Natural killer cell treated with Interleukin-12 subunit alpha and Interleukin-12 subunit beta and Interleukin-15 and Interleukin-18, amount 100 ng/mL, for 72 hours (primary cell): ENCODE measurements around the gene TRPM8. TPM values are rescaled to one million over a fixed set of nuclear protein-coding genes. Genes with fewer than 3 reads are reported as not detected.
A peak's percentile ranks its signal among the peaks of the same experiment; 100 is the strongest.

Experiments used
- ATAC-seq, 2 donors: fragments of 150-1000 bp; cut with Tn5 transposase in 1 of 2; sonication (Bioruptor Pico), chemical (Tn5 transposase) in 1 of 2; 2 replicates each; pipeline ENCODE4 v1.10.0; 2021
- DNase-seq: peaks from one replicate; pipeline ENCODE4 v3.0.0; 2022; ENCODE audit warnings: low spot score
- H3K27ac Mint-ChIP-seq, 2 donors: 1 replicate in 1 of 2; 2 replicates in 1 of 2; pipeline ENCODE4 v1.8.0; 2022; ENCODE audit warnings: mixed read lengths in 2 of 2, mild to moderate bottlenecking in 1 of 2, moderate library complexity in 1 of 2
- H3K27me3 Mint-ChIP-seq, 2 donors: 1 replicate in 1 of 2; 2 replicates in 1 of 2; pipeline ENCODE4 v1.8.0; 2022; ENCODE audit warnings: mixed read lengths in 2 of 2
- H3K36me3 Mint-ChIP-seq: one replicate; pipeline ENCODE4 v1.8.0; 2022; ENCODE audit warnings: mixed read lengths
- H3K4me1 Mint-ChIP-seq, 2 donors: 1 replicate in 1 of 2; 2 replicates in 1 of 2; pipeline ENCODE4 v1.8.0; 2022; ENCODE audit warnings: low read depth in 2 of 2, mixed read lengths in 2 of 2, mild to moderate bottlenecking in 1 of 2
- H3K4me3 Mint-ChIP-seq: one replicate; pipeline ENCODE4 v1.8.0; 2022; ENCODE audit warnings: mixed read lengths
- H3K9me3 Mint-ChIP-seq: 2 replicates; pipeline ENCODE4 v1.8.0; 2022; ENCODE audit warnings: mixed read lengths
- total RNA-seq, 2 donors: library from RNA; stranded (reverse); gene quantifications; one replicate each; pipeline ENCODE4 v1.2.3, GENCODE V29; 2022

The TRPM8 gene
- total RNA-seq, 2 donors from 2014 or later: not detected

DNA sequence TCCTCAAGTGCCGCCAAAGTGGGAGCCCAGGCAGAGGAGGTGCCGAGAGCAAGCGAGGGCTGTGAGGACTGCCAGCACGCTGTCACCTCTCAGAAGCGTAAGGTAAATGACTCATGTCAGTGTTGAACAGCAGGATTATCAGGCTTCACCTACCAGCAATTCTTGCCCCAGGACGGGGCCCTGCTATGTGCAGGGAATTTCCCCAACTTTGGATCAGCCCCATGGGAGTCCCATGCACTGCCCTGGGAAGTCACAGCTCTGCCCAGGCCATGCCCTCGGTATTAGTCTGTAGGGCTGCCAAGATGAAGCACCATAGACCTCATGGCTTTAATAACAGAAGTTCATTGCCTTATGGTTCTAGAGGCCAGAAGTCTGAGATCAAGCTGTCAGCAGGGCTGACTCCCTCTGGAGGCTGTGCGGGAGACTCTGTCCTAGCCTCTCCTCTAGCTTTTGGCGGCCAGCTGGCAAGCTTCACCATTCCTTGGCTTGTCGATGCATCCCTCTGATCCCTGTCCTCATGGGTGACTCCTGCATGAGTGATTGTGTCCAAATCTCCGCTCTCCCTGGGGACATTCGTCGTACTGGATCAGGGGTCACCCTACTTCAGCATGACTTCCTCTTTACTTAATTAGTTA is 55.9 kb downstream of the TRPM8 start:
- H3K4me1 Mint-ChIP-seq: peaks cover 22 to 23% of the 10 kb centered on the region in 2 donors

GRCh38 chr2:233973786-233974185 is 56.6 kb downstream of the TRPM8 start:
- H3K4me3 Mint-ChIP-seq: no peak overlapping the region
- no peak for ATAC-seq
- peaks cover 30% of the 10 kb centered on the region in 2 donors for H3K4me1 Mint-ChIP-seq
- DNase-seq: no peak
- no peaks in the 10 kb centered on the region for H3K9me3 Mint-ChIP-seq
- H3K27ac Mint-ChIP-seq: no peak overlapping the region
- peaks cover 15 to 17% of the 10 kb centered on the region in 2 donors for H3K27me3 Mint-ChIP-seq
- no peaks in the 10 kb centered on the region for H3K36me3 Mint-ChIP-seq

More for the DNA sequence above, 55.9 kb downstream of the TRPM8 start:
- Mint-ChIP-seq H3K27me3 (peaks cover 15 to 17% of the 10 kb centered on the region in 2 donors), H3K4me3 (no peak overlapping the region), H3K27ac (no peak overlapping the region), H3K9me3 (no peaks in the 10 kb centered on the region), H3K36me3 (no peaks in the 10 kb centered on the region)
- no peak for ATAC-seq
- no peak for DNase-seq

DNA sequence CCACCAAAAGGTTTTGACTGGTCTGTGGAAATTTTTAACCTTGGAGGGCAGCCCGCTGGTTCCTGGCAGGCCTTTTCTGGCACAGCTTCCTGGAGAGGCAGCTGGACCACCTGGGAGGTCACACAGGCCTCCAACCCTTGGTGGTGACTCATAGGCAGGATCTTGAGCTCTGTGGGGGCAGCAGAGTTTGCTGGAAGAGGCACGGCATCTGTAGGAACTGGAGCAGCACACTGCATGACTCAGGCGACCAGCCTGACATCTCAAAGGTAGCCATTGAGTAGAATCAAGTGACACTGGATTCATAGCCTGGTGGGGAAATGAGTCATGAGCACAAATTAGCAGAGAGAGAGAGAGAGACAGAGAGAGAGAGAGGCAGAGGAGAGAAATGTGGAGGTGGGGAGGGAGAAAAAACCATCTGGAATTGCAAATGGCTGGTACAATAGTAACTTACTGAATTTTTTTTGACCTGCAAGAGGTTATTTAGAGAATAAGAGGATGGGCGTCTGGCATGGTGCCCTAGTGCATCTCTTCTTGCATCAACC is 57.4 kb downstream of the TRPM8 start:
- Mint-ChIP-seq H3K27ac (no peak overlapping the region), H3K4me1 (peaks cover 35 to 38% of the 10 kb centered on the region in 2 donors), H3K27me3 (peaks cover 15 to 17% of the 10 kb centered on the region in 2 donors)

GRCh38 chr2:233976087-233976486 is 58.9 kb downstream of the TRPM8 start:
- H3K27me3 Mint-ChIP-seq: peaks cover 5 to 6% of the 10 kb centered on the region in 2 donors
- no peak for DNase-seq
- no peak overlapping the region for H3K4me3 Mint-ChIP-seq
- no peaks in the 10 kb centered on the region for H3K9me3 Mint-ChIP-seq
- H3K4me1 Mint-ChIP-seq: peaks cover 41 to 50% of the 10 kb centered on the region in 2 donors
- no peak for ATAC-seq
- H3K36me3 Mint-ChIP-seq: no peaks in the 10 kb centered on the region
- peak overlapping the region in 1 of 2 donors; percentile 45 for H3K27ac Mint-ChIP-seq

More for the DNA sequence above, 57.4 kb downstream of the TRPM8 start:
- no peaks in the 10 kb centered on the region for H3K36me3 Mint-ChIP-seq
- H3K4me3 Mint-ChIP-seq: peak overlapping the region; percentile 5
- no peak for DNase-seq
- no peaks in the 10 kb centered on the region for H3K9me3 Mint-ChIP-seq
- peak; percentile 74 to 89 for ATAC-seq

- H3K9me3 Mint-ChIP-seq: no peaks in the 10 kb centered on the region
- peaks cover 47 to 57% of the 10 kb centered on the region in 2 donors for H3K4me1 Mint-ChIP-seq
- peak overlapping the region; percentile 37 for H3K4me3 Mint-ChIP-seq
- peak overlapping the region; percentile 32 to 45 for H3K27ac Mint-ChIP-seq
- no peaks in the 10 kb centered on the region for H3K27me3 Mint-ChIP-seq
- H3K36me3 Mint-ChIP-seq: no peaks in the 10 kb centered on the region
- DNase-seq (no peak), ATAC-seq (peak; percentile 41 to 64)
These were observed 59.6 kb downstream of the TRPM8 start for GRCh38 chr2:233976690-233977294.

- peak overlapping the region; percentile 32 to 78 for H3K27ac Mint-ChIP-seq
- ATAC-seq (no peak), DNase-seq (no peak)
- no peaks in the 10 kb centered on the region for H3K9me3 Mint-ChIP-seq
- no peaks in the 10 kb centered on the region for H3K27me3 Mint-ChIP-seq
- H3K36me3 Mint-ChIP-seq: no peaks in the 10 kb centered on the region
- peak overlapping the region; percentile 37 for H3K4me3 Mint-ChIP-seq
- peaks cover 47 to 62% of the 10 kb centered on the region in 2 donors for H3K4me1 Mint-ChIP-seq
These were observed 60.2 kb downstream of the TRPM8 start for GRCh38 chr2:233977296-233977837.

DNA sequence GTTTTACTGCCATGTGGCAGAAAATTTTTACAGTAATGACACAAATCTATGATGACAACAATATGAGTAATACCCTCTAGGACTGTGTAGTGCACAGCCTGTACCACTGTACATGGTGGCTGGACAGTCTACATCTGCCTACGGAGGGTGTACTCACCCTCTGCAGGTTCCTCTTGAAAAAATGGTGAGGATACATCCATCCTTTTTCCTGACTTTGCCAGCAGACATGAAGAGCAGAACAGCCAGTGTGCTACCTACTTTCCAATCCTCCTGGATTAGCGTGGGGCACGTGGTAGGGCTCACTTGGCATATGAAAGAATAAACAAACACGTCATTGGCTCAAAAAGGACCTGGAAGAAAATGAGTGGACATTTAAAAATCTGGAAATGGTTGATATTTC is 62.6 kb downstream of the TRPM8 start:
- Mint-ChIP-seq H3K4me3 (peak overlapping the region; percentile 39), H3K4me1 (peaks cover 44 to 59% of the 10 kb centered on the region in 2 donors), H3K27me3 (peaks cover 0 to 2% of the 10 kb centered on the region in 2 donors), H3K36me3 (no peaks in the 10 kb centered on the region), H3K9me3 (no peaks in the 10 kb centered on the region), H3K27ac (peak overlapping the region; percentile 32 to 78)
- DNase-seq: no peak
- ATAC-seq: peak in 1 of 2 donors; percentile 68

- ATAC-seq: peak in 1 of 2 donors; percentile 15
- Mint-ChIP-seq H3K4me1 (peaks cover 44 to 57% of the 10 kb centered on the region in 2 donors), H3K9me3 (no peaks in the 10 kb centered on the region), H3K27me3 (peaks cover 0 to 2% of the 10 kb centered on the region in 2 donors), H3K36me3 (no peaks in the 10 kb centered on the region), H3K27ac (peak overlapping the region in 1 of 2 donors; percentile 45), H3K4me3 (no peak overlapping the region)
- DNase-seq: no peak
These were observed 63.9 kb downstream of the TRPM8 start for GRCh38 chr2:233980955-233981561.

DNA sequence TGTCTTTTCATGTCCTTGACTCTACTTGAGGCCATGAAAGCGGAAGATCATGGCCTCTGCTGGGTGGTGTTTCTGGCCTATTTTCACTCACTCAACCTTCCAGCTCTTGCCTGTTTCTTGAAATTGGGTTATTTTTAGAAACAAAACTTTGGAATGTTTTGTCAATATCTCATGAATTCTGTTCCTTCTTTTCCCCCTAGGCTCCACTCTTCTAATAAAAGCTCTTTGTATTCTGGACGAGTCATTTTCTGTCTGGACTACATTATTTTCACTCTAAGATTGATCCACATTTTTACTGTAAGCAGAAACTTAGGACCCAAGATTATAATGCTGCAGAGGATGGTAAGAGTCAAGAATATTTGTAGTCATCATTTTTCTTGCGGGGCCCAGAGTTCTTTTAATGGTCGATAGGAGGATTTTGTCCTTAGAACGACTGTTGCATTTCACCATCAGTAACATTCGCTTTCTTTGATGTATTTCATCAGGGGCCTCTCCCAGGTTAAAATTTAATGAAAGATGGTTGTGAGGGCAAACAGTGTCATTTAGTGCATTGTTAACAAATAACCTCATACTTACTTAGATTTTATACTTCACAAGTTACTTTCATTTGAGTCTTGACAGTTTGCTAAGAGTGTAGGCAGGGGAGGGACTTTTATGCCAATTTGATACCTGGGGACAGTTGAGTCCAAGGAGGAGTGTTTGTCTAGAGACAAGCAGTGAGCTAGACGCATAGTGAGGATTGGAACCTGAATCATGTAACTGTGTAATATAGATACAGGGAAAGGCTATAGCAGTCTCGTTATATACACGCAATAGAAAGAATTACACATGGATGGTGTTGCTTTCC is 64.6 kb downstream of the TRPM8 start:
- Mint-ChIP-seq H3K27ac (no peak overlapping the region), H3K27me3 (peaks cover 0 to 2% of the 10 kb centered on the region in 2 donors), H3K9me3 (no peaks in the 10 kb centered on the region), H3K4me3 (no peak overlapping the region), H3K36me3 (no peaks in the 10 kb centered on the region), H3K4me1 (peaks cover 37 to 52% of the 10 kb centered on the region in 2 donors)
- DNase-seq: no peak
- no peak for ATAC-seq

- H3K27me3 Mint-ChIP-seq: peaks cover 0 to 2% of the 10 kb centered on the region in 2 donors
- no peaks in the 10 kb centered on the region for H3K9me3 Mint-ChIP-seq
- no peak overlapping the region for H3K27ac Mint-ChIP-seq
- H3K4me1 Mint-ChIP-seq: peaks cover 29 to 44% of the 10 kb centered on the region in 2 donors
- ATAC-seq (no peak), DNase-seq (no peak)
- no peak overlapping the region for H3K4me3 Mint-ChIP-seq
- H3K36me3 Mint-ChIP-seq: no peaks in the 10 kb centered on the region
These were observed 65.4 kb downstream of the TRPM8 start for GRCh38 chr2:233982421-233983121.

- ATAC-seq: no peak
- DNase-seq: no peak
- Mint-ChIP-seq H3K36me3 (peaks cover 5% of the 10 kb centered on the region), H3K27ac (peak overlapping the region in 1 of 2 donors; percentile 1), H3K4me3 (no peak overlapping the region), H3K9me3 (no peaks in the 10 kb centered on the region), H3K4me1 (peaks cover 27 to 43% of the 10 kb centered on the region in 2 donors), H3K27me3 (peaks cover 0 to 2% of the 10 kb centered on the region in 2 donors)
These were observed 66.3 kb downstream of the TRPM8 start for GRCh38 chr2:233983445-233983844.

DNA sequence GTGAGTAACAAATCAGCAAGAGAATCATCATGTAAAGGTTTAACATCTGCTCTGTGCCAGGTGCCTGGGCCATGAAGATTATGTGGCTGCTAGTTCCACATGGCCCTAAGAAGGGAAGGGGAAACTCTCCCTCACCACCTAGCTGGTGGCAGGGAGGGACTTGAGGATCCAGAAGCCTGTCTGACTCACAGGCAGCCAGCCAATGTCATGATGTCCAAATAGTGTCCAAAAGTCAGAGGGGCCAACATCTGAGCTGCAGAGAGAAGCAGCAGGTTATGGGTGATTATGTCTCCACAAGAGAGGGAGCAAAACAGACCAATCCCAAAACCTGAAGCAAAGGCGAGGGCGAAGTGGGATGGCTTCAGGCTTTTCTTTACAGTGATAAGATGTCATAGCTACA is 71.4 kb downstream of the TRPM8 start:
- H3K4me1 Mint-ChIP-seq: peaks cover 37 to 47% of the 10 kb centered on the region in 2 donors
- H3K27ac Mint-ChIP-seq: peak overlapping the region; percentile 44 to 72

More for the DNA sequence above, 71.4 kb downstream of the TRPM8 start:
- Mint-ChIP-seq H3K27me3 (no peaks in the 10 kb centered on the region), H3K4me3 (peak overlapping the region; percentile 45), H3K9me3 (no peaks in the 10 kb centered on the region), H3K36me3 (peaks cover 5% of the 10 kb centered on the region)
- ATAC-seq (no peak), DNase-seq (no peak)
